ENCODE data around the gene PLPPR1. TPM values are rescaled to one million over a fixed set of nuclear protein-coding genes. Genes with fewer than 3 reads are reported as not detected.

Gene PLPPR1
- polyA plus RNA-seq, 1 of the 3 experiments (the other 2 are of a cell fraction) = not detected

DNA sequence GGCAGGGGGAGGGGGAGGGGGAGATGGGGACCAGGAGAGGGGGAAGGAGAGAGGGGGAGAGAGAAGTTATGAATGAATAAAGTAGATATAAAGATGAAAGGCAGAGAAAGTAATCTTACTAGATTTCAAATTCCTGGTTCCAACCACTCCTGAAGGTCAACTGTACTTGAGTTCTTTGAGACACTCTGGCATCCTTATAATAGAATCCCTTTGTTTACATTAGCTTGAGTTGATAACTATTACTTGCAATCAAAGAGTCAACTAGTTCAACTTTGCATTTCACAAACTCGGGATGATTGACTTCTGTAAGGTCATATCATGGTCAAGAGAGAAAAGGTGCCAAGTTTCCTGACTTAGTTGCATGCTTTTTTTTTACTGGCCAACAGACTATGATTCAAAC lies 314.1 kb downstream of the PLPPR1 start:
- TF ChIP-seq TEAD4 (IDR thresholded peaks at IDR 0.05; ENCODE audit: borderline replicate concordance, insufficient read depth) = no peak
- no peak for TF ChIP-seq SMC3 (IDR thresholded peaks at IDR 0.05; ENCODE audit: low read depth, low read length)
- TF ChIP-seq, protein P1, sequence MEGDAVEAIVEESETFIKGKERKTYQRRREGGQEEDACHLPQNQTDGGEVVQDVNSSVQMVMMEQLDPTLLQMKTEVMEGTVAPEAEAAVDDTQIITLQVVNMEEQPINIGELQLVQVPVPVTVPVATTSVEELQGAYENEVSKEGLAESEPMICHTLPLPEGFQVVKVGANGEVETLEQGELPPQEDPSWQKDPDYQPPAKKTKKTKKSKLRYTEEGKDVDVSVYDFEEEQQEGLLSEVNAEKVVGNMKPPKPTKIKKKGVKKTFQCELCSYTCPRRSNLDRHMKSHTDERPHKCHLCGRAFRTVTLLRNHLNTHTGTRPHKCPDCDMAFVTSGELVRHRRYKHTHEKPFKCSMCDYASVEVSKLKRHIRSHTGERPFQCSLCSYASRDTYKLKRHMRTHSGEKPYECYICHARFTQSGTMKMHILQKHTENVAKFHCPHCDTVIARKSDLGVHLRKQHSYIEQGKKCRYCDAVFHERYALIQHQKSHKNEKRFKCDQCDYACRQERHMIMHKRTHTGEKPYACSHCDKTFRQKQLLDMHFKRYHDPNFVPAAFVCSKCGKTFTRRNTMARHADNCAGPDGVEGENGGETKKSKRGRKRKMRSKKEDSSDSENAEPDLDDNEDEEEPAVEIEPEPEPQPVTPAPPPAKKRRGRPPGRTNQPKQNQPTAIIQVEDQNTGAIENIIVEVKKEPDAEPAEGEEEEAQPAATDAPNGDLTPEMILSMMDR (IDR thresholded peaks at IDR 0.05) = no peak
- TF ChIP-seq MEF2A (IDR thresholded peaks at IDR 0.05; ENCODE audit: borderline replicate concordance, low read depth) = no peak
- TF ChIP-seq GABPA (IDR thresholded peaks at IDR 0.05; ENCODE audit: low read depth) = no peak
- TF ChIP-seq, protein P2, sequence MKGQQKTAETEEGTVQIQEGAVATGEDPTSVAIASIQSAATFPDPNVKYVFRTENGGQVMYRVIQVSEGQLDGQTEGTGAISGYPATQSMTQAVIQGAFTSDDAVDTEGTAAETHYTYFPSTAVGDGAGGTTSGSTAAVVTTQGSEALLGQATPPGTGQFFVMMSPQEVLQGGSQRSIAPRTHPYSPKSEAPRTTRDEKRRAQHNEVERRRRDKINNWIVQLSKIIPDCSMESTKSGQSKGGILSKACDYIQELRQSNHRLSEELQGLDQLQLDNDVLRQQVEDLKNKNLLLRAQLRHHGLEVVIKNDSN (IDR thresholded peaks at IDR 0.05; ENCODE audit: borderline replicate concordance, low read depth) = no peak
- no peak for TF ChIP-seq GATA2 (CRISPR knock-in tag; IDR thresholded peaks at IDR 0.05)
- TF ChIP-seq ELF1 (IDR thresholded peaks at IDR 0.05) = no peak
- no peak for TF ChIP-seq NFIC (IDR thresholded peaks at IDR 0.05; ENCODE audit: borderline replicate concordance)
- TF ChIP-seq, protein P3, sequence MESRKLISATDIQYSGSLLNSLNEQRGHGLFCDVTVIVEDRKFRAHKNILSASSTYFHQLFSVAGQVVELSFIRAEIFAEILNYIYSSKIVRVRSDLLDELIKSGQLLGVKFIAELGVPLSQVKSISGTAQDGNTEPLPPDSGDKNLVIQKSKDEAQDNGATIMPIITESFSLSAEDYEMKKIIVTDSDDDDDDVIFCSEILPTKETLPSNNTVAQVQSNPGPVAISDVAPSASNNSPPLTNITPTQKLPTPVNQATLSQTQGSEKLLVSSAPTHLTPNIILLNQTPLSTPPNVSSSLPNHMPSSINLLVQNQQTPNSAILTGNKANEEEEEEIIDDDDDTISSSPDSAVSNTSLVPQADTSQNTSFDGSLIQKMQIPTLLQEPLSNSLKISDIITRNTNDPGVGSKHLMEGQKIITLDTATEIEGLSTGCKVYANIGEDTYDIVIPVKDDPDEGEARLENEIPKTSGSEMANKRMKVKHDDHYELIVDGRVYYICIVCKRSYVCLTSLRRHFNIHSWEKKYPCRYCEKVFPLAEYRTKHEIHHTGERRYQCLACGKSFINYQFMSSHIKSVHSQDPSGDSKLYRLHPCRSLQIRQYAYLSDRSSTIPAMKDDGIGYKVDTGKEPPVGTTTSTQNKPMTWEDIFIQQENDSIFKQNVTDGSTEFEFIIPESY (IDR thresholded peaks at IDR 0.05; ENCODE audit: borderline replicate concordance, low read depth) = no peak
- TF ChIP-seq RCOR1 (IDR thresholded peaks at IDR 0.05; ENCODE audit: low read length) = no peak
- no peak for TF ChIP-seq NRF1 (IDR thresholded peaks at IDR 0.05; ENCODE audit: low read depth, low read length)
- no peak for TF ChIP-seq EP300 (IDR thresholded peaks at IDR 0.05; ENCODE audit: borderline replicate concordance in 1 of 2, low read depth in 1 of 2, low read length in 1 of 2)
- no peak for TF ChIP-seq TAF1 (IDR thresholded peaks at IDR 0.05; ENCODE audit: borderline replicate concordance, low read depth, low read length)
- TF ChIP-seq TCF12 (IDR thresholded peaks at IDR 0.05) = no peak
- no peak for DNase-seq
- CTCF ChIA-PET = no interaction called here
- Histone ChIP-seq H3K27ac (ENCODE audit: low read depth in 2 of 2, low read length in 1 of 2) (no peak overlapping the region), H3K4me2 (no peak overlapping the region), H3K4me3 (ENCODE audit: low read depth in 2 of 2, low read length in 1 of 2) (no peak overlapping the region), H3K9me2 (no peaks in the 10 kb centered on the region), H3K4me1 (ENCODE audit: control insufficient read depth in 1 of 2, insufficient read depth in 2 of 2, low read depth in 1 of 2, low read length in 1 of 2) (no peaks in the 10 kb centered on the region), H4K20me1 (ENCODE audit: insufficient read depth) (no peaks in the 10 kb centered on the region), H3F3A (replicated peaks; ENCODE audit: insufficient read depth) (no peaks in the 10 kb centered on the region), H3K36me3 (replicated peaks in 1 of 2; ENCODE audit: control insufficient read depth in 1 of 2, insufficient read depth in 2 of 2, low read length in 1 of 2) (no peaks in the 10 kb centered on the region), H2AFZ (ENCODE audit: low read depth) (no peak overlapping the region), H3K9me3 (no peaks in the 10 kb centered on the region), H3K27me3 (ENCODE audit: insufficient read depth) (0 out of 2 replicates have a peak, but pooled peaks cover 7% of the 10 kb centered on the region), H3K9ac (no peak overlapping the region), H3K79me2 (ENCODE audit: insufficient read depth) (no peaks in the 10 kb centered on the region)
- POLR2A ChIA-PET = no interaction called here
- 19% methylated on average over 1 of the region's 1 CpG for WGBS (ENCODE audit: low lambda C conversion rate)
